ACC112 (cell line): ENCODE results near the gene LRRC4.

ENCODE experiments used
- H2AFZ ChIP-seq: fragments of 200-600 bp; sonication (generic); one replicate; pipeline ENCODE4 v1.6.0; 2017; ENCODE audit warnings: antibody characterized with exemption, low read length; ENCODE audit not compliant: unreplicated experiment
- H3K27ac ChIP-seq: fragments of 200-600 bp; sonication (generic); 2 replicates; pipeline ENCODE4 v1.5.1; 2014; ENCODE audit warnings: low read depth, mild to moderate bottlenecking, antibody characterized with exemption, low read length, moderate library complexity
- H3K27me3 ChIP-seq: fragments of 200-600 bp; sonication (generic); 2 replicates; pipeline ENCODE4 v1.6.1; 2014; ENCODE audit warnings: mild to moderate bottlenecking, antibody characterized with exemption, low read length, moderate library complexity, mixed read lengths; ENCODE audit not compliant: insufficient read depth
- H3K36me3 ChIP-seq: fragments of 200-600 bp; sonication (generic); 2 replicates; pipeline ENCODE4 v1.6.1; 2016; ENCODE audit warnings: mild to moderate bottlenecking, antibody characterized with exemption, low read length, moderate library complexity, mixed read lengths; ENCODE audit not compliant: insufficient read depth
- H3K4me1 ChIP-seq: fragments of 200-600 bp; sonication (generic); one replicate; pipeline ENCODE4 v1.6.1; 2016; ENCODE audit warnings: low read length, mixed read lengths; ENCODE audit not compliant: insufficient read depth, unreplicated experiment, control insufficient read depth
- H3K4me3 ChIP-seq: fragments of 200-600 bp; sonication (generic); 2 replicates; pipeline ENCODE4 v1.5.1; 2014; ENCODE audit warnings: mild to moderate bottlenecking, low read depth, low read length
- H3K79me2 ChIP-seq: fragments of 200-600 bp; sonication (generic); one replicate; pipeline ENCODE4 v1.6.0; 2016; ENCODE audit warnings: low read length; ENCODE audit not compliant: control insufficient read depth, unreplicated experiment, insufficient read depth

Gene LRRC4

GRCh38 chr7:127995156-127995880 lies 35.9 kb downstream of the LRRC4 start:
- no peak overlapping the region for H3K27ac ChIP-seq
- H3K36me3 ChIP-seq: 0 out of 2 replicates have a peak, but pooled peaks cover 5% of the 10 kb centered on the region
- H3K79me2 ChIP-seq: no peaks in the 10 kb centered on the region
- H3K4me1 ChIP-seq: no peaks in the 10 kb centered on the region
- no peaks in the 10 kb centered on the region for H3K27me3 ChIP-seq
- no peak overlapping the region for H3K4me3 ChIP-seq
- H2AFZ ChIP-seq: no peak overlapping the region

GRCh38 chr7:127993987-127994386 lies 37.2 kb downstream of the LRRC4 start:
- H3K27me3 ChIP-seq: no peaks in the 10 kb centered on the region
- H3K4me3 ChIP-seq: no peak overlapping the region
- no peaks in the 10 kb centered on the region for H3K79me2 ChIP-seq
- no peak overlapping the region for H3K27ac ChIP-seq
- 0 out of 2 replicates have a peak, but pooled peaks cover 5% of the 10 kb centered on the region for H3K36me3 ChIP-seq
- no peak overlapping the region for H2AFZ ChIP-seq
- H3K4me1 ChIP-seq: no peaks in the 10 kb centered on the region

GRCh38 chr7:127993317-127993716 lies 37.9 kb downstream of the LRRC4 start:
- Histone ChIP-seq H3K79me2 (no peaks in the 10 kb centered on the region), H3K4me1 (no peaks in the 10 kb centered on the region), H3K4me3 (no peak overlapping the region), H2AFZ (no peak overlapping the region), H3K27ac (no peak overlapping the region), H3K27me3 (no peaks in the 10 kb centered on the region), H3K36me3 (0 out of 2 replicates have a peak, but pooled peaks cover 5% of the 10 kb centered on the region)

GRCh38 chr7:127988751-127989150 lies 42.5 kb downstream of the LRRC4 start:
- no peak overlapping the region for H3K4me3 ChIP-seq

GRCh38 chr7:127986581-127987521 lies 44.4 kb downstream of the LRRC4 start:
- Histone ChIP-seq H3K4me3 (no peak overlapping the region), H3K27me3 (no peaks in the 10 kb centered on the region), H3K36me3 (no peaks in the 10 kb centered on the region), H3K27ac (no peak overlapping the region), H3K4me1 (no peaks in the 10 kb centered on the region), H2AFZ (no peak overlapping the region), H3K79me2 (no peaks in the 10 kb centered on the region)

More at GRCh38 chr7:127988751-127989150, 42.5 kb downstream of the LRRC4 start:
- Histone ChIP-seq H3K36me3 (0 out of 2 replicates have a peak, but pooled peaks cover 5% of the 10 kb centered on the region), H3K27ac (no peak overlapping the region), H3K4me1 (no peaks in the 10 kb centered on the region), H2AFZ (no peak overlapping the region), H3K27me3 (no peaks in the 10 kb centered on the region), H3K79me2 (no peaks in the 10 kb centered on the region)

GRCh38 chr7:127983804-127984332 lies 47.4 kb downstream of the LRRC4 start:
- H3K4me3 ChIP-seq: no peak overlapping the region
- peaks cover 4% of the 10 kb centered on the region; the same call in 1 of the 2 replicates for H3K36me3 ChIP-seq
- no peak overlapping the region for H3K27ac ChIP-seq
- H3K79me2 ChIP-seq: no peaks in the 10 kb centered on the region
- H3K27me3 ChIP-seq: no peaks in the 10 kb centered on the region
- no peaks in the 10 kb centered on the region for H3K4me1 ChIP-seq
- H2AFZ ChIP-seq: no peak overlapping the region

DNA sequence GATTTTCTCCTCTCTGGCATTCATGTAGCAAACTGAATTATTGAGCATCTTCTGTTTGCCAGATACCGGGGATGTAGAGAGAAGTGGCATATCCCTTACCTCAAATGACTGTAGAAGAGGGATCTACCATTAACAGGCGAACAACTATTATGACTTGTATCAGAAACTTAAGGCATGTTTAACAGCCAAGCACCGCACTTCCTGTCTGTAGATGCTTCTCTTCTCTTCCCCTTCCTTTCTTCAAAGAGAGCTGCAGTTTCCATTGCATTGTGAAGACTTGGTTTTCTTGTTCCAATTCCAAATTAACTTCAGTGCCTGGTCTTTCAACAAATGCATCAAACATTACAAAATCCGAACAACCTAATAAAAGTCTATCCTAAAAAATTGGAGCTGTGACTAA lies 49.3 kb downstream of the LRRC4 start:
- Histone ChIP-seq H3K79me2 (no peaks in the 10 kb centered on the region), H3K36me3 (peaks cover 16% of the 10 kb centered on the region), H2AFZ (no peak overlapping the region), H3K27ac (no peak overlapping the region), H3K4me3 (no peak overlapping the region), H3K4me1 (no peaks in the 10 kb centered on the region), H3K27me3 (no peaks in the 10 kb centered on the region)

GRCh38 chr7:127980901-127981300 lies 50.3 kb downstream of the LRRC4 start:
- H3K27me3 ChIP-seq: no peaks in the 10 kb centered on the region
- H2AFZ ChIP-seq: no peak overlapping the region
- peaks cover 27% of the 10 kb centered on the region for H3K36me3 ChIP-seq
- no peak overlapping the region for H3K27ac ChIP-seq
- no peaks in the 10 kb centered on the region for H3K4me1 ChIP-seq
- H3K4me3 ChIP-seq: no peak overlapping the region
- H3K79me2 ChIP-seq: no peaks in the 10 kb centered on the region

DNA sequence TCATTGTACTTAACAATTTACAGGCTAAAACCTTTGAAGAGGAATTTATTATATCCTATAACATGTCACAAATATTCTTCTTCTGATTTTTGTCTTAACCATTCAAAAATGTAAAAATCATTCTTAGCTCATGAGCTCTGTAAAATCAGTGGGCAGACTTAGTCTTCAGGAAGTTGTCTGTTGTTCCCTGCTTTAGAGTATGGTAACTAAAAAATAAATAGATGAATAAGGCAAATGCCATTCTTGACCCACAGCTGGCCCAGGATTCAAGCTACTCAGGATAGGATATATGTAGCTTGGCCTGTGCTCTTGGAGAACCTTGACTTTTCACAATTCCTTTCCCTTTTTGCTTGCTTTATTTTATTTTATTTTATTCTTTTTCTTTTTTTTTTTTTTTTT lies 51.5 kb downstream of the LRRC4 start:
- Histone ChIP-seq H3K4me3 (no peak overlapping the region), H2AFZ (no peak overlapping the region), H3K27ac (no peak overlapping the region), H3K36me3 (peaks cover 27% of the 10 kb centered on the region), H3K27me3 (no peaks in the 10 kb centered on the region), H3K79me2 (no peaks in the 10 kb centered on the region), H3K4me1 (no peaks in the 10 kb centered on the region)

DNA sequence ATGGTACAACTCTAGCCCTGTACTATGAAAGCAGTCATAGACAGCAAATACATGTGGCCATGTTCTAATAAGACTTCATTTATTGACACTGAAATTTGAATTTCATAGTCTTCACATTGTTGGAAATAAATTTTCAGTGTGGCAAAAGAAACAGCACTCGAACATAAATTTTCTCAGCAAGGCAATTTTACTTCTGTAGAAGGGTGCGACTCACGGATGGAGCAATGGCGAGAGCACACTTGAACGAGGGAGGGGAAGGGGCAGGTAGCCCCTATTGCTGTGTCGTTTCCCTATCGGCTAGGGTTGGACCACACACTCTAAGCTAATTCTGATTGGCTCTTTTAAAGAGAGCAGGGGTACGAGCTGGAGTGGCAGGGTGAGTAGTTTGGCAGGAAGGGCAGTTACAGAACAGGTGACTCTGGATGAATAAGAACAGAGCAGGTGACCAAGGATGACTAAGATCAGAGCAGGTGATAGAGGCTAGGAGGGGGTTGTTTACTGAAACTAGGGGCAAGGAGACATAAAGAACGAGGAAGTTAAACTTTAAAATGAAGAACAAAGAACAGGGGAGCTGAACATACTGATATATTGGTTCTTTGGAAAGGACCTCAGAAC lies 52.0 kb downstream of the LRRC4 start:
- H3K79me2 ChIP-seq: no peaks in the 10 kb centered on the region
- H3K36me3 ChIP-seq: peaks cover 27% of the 10 kb centered on the region
- H3K4me1 ChIP-seq: no peaks in the 10 kb centered on the region
- H3K4me3 ChIP-seq: no peak overlapping the region
- H3K27me3 ChIP-seq: no peaks in the 10 kb centered on the region
- H2AFZ ChIP-seq: no peak overlapping the region
- H3K27ac ChIP-seq: no peak overlapping the region
